Hematopoietic multipotent progenitor cell treated with erythropoietin and hydrocortisone succinate and interleukin-3 and kit ligand, for 6 days (in vitro differentiated cells): Measurements from ENCODE around the gene CRABP2.

ENCODE experiments used
- DNase-seq: peaks from one replicate; pipeline ENCODE4 v3.0.0-alpha.2; 2015

Gene CRABP2

GRCh38 chr1:156666862-156667609, 38.3 kb downstream of the CRABP2 start:
- DNase-seq, result no peak

GRCh38 chr1:156665539-156665938, 39.8 kb downstream of the CRABP2 start:
- no peak for DNase-seq

- DNase-seq, result no peak
Measured at GRCh38 chr1:156664767-156665411, 40.5 kb downstream of the CRABP2 start.

- DNase-seq, result no peak
Measured at GRCh38 chr1:156664046-156664766, 41.2 kb downstream of the CRABP2 start.

- no peak for DNase-seq
Measured at GRCh38 chr1:156663178-156663577, 42.2 kb downstream of the CRABP2 start.

- no peak for DNase-seq
Measured at GRCh38 chr1:156662800-156663055, 42.7 kb downstream of the CRABP2 start.

- no peak for DNase-seq
Measured at GRCh38 chr1:156662005-156662799, 43.2 kb downstream of the CRABP2 start.

GRCh38 chr1:156660752-156661112, 44.7 kb downstream of the CRABP2 start:
- DNase-seq, result no peak

- DNase-seq, result peak; percentile 97
Measured at GRCh38 chr1:156659988-156660751, 45.2 kb downstream of the CRABP2 start.

- DNase-seq, result no peak
Measured at GRCh38 chr1:156659661-156659987, 45.8 kb downstream of the CRABP2 start.

- DNase-seq, result no peak
Measured at GRCh38 chr1:156658945-156659574, 46.3 kb downstream of the CRABP2 start.

GRCh38 chr1:156658496-156658895, 46.9 kb downstream of the CRABP2 start:
- no peak for DNase-seq

- peak; percentile 51 for DNase-seq
Measured at GRCh38 chr1:156657741-156658319, 47.6 kb downstream of the CRABP2 start.

- DNase-seq, result peak; percentile 77
Measured at GRCh38 chr1:156656806-156657740, 48.3 kb downstream of the CRABP2 start.

GRCh38 chr1:156655904-156656516, 49.4 kb downstream of the CRABP2 start:
- DNase-seq, result no peak

- no peak for DNase-seq
Measured at GRCh38 chr1:156655151-156655903, 50.1 kb downstream of the CRABP2 start.

GRCh38 chr1:156654700-156655099, 50.7 kb downstream of the CRABP2 start:
- DNase-seq, result no peak

- DNase-seq, result no peak
Measured at GRCh38 chr1:156652992-156653355, 52.4 kb downstream of the CRABP2 start.
